Activated B cell treated with CpG ODN at 0.5 μM for 24 hours (primary cell): ENCODE measurements around the gene MPC1. TPM values are rescaled to one million over a fixed set of nuclear protein-coding genes. Genes with fewer than 3 reads are reported as not detected.
"Not testable (repeated sequence)": the region's sequence is repeated elsewhere in the genome, so short reads cannot be mapped to it uniquely, and the experiment has no call there.

Experiments used
- ATAC-seq: fragments of 200-7000 bp; cut with Tn5 transposase; one replicate; pipeline ENCODE4 v1.10.0; 2021; ENCODE audit warnings: low read depth, mild to moderate bottlenecking, moderate library complexity
- CTCF ChIA-PET: fragments of 350-600 bp; sonication (Branson Sonifier 250); formaldehyde crosslinking; loops from one replicate; lab custom pipeline; 2021; ENCODE audit warnings: antibody characterized with exemption; lab: Charles Lee
- POLR2A ChIA-PET: fragments of 350-600 bp; sonication (Branson Sonifier 250); formaldehyde crosslinking; loops from one replicate; lab custom pipeline; 2021; ENCODE audit warnings: antibody characterized with exemption; lab: Charles Lee
- DNase-seq: peaks from one replicate; pipeline ENCODE4 v3.0.0; 2022
- H3K27ac Mint-ChIP-seq: one replicate; pipeline ENCODE4 v1.8.0; 2020; ENCODE audit warnings: mixed read lengths
- H3K27me3 Mint-ChIP-seq: one replicate; pipeline ENCODE4 v1.8.0; 2021; ENCODE audit warnings: mixed read lengths
- H3K36me3 Mint-ChIP-seq: one replicate; pipeline ENCODE4 v1.8.0; 2021; ENCODE audit warnings: low read depth, mixed read lengths
- H3K4me1 Mint-ChIP-seq: one replicate; pipeline ENCODE4 v1.8.0; 2021; ENCODE audit warnings: mixed read lengths
- H3K4me3 Mint-ChIP-seq: one replicate; pipeline ENCODE4 v1.8.0; 2020; ENCODE audit warnings: mild to moderate bottlenecking, mixed read lengths
- H3K9me3 Mint-ChIP-seq: one replicate; pipeline ENCODE4 v1.8.0; 2020; ENCODE audit warnings: mixed read lengths
- CTCF ChIP-seq: fragments of 200-600 bp; IDR thresholded peaks from one replicate; pipeline ENCODE4 v1.8.0; 2022; ENCODE audit warnings: antibody characterized with exemption, mild to moderate bottlenecking
- intact Hi-C: fragments of 100-400 bp; cut with micrococcal nuclease; formaldehyde crosslinking; loops from one replicate; pipeline ENCODE4 v1.15.1; 2024
- total RNA-seq: library from RNA; stranded (reverse); gene quantifications from 2 replicates; pipeline ENCODE4 v1.2.3, GENCODE V29; 2022

Gene MPC1
- total RNA-seq, 1 donor from 2014 or later = 17.3 TPM

GRCh38 chr6:166400649-166401250, 18.0 kb upstream of the MPC1 start:
- not testable (repeated sequence) for H3K9me3 Mint-ChIP-seq, H3K36me3 Mint-ChIP-seq, H3K4me1 Mint-ChIP-seq, H3K4me3 Mint-ChIP-seq, DNase-seq, H3K27ac Mint-ChIP-seq, H3K27me3 Mint-ChIP-seq
- ChIA-PET POLR2A (interaction anchor here (1.0 to 1.2 kb wide), 2 partner anchors 125 to 226 kb away, joined by 3 read pairs; no protein-coding TSS in a partner anchor), CTCF (interaction anchor here (0.7 to 9.6 kb wide), 24 partner anchors 8 to 516 kb away, joined by 3 to 131 read pairs (median 4); partner anchors contain the start of genes PRR18 and RPS6KA2)
- intact Hi-C loops = loop anchor here (1.0 to 2.0 kb wide), 6 partner anchors 17 to 515 kb away; no protein-coding TSS in a partner anchor
- peak; percentile 92 for ATAC-seq
- TF ChIP-seq CTCF = peak; percentile 35

GRCh38 chr6:166400181-166400580, 17.4 kb upstream of the MPC1 start:
- H3K27ac Mint-ChIP-seq = no peak overlapping the region

GRCh38 chr6:166398348-166398747, 15.6 kb upstream of the MPC1 start:
- intact Hi-C loops = no loop called here

More at GRCh38 chr6:166400181-166400580, 17.4 kb upstream of the MPC1 start:
- no peaks in the 10 kb centered on the region for H3K4me1 Mint-ChIP-seq
- ATAC-seq (no peak), DNase-seq (no peak)
- H3K36me3 Mint-ChIP-seq = no peaks in the 10 kb centered on the region
- POLR2A ChIA-PET = interaction anchor here (1.0 to 1.2 kb wide), 2 partner anchors 124 to 226 kb away, joined by 3 read pairs; no protein-coding TSS in a partner anchor
- CTCF ChIA-PET = interaction anchor here (0.7 to 9.6 kb wide), 24 partner anchors 8 to 516 kb away, joined by 3 to 131 read pairs (median 4); partner anchors contain the start of genes PRR18 and RPS6KA2
- no peak for TF ChIP-seq CTCF
- no peaks in the 10 kb centered on the region for H3K9me3 Mint-ChIP-seq
- peaks cover 9% of the 10 kb centered on the region for H3K27me3 Mint-ChIP-seq
- H3K4me3 Mint-ChIP-seq = no peak overlapping the region
- intact Hi-C loops = loop anchor here (1.0 to 2.0 kb wide), 4 partner anchors 87 to 515 kb away; no protein-coding TSS in a partner anchor

DNA sequence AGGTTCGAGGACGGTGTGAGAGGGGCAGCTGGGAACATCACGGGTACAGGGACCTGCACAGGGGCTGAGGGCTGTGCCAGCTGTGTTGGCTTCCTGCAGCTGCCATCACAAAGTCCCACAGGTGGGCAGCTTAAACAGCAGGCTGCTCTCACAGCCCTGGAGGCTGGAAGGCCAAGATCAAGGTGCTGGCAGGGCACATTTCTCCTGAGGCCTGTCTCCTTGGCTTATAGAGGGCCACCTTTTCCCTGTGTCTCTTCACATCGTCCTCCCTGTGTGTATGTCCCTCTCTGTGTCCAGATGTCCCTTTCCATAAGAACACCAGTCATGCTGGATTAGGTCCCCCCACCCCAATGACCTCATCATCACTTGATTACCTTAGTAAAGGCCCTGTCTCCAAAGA, 15.1 kb upstream of the MPC1 start:
- H3K27me3 Mint-ChIP-seq = peaks cover 14% of the 10 kb centered on the region
- H3K36me3 Mint-ChIP-seq = no peaks in the 10 kb centered on the region
- ChIA-PET POLR2A (no interaction called here), CTCF (interaction anchor here (1.5 to 9.6 kb wide), 4 partner anchors 17 to 121 kb away, joined by 3 to 131 read pairs (median 50); partner anchors contain the start of gene PRR18)
- no peak overlapping the region for H3K27ac Mint-ChIP-seq
- no peaks in the 10 kb centered on the region for H3K4me1 Mint-ChIP-seq
- intact Hi-C loops = no loop called here
- no peaks in the 10 kb centered on the region for H3K9me3 Mint-ChIP-seq
- H3K4me3 Mint-ChIP-seq = no peak overlapping the region
- DNase-seq = no peak
- ATAC-seq = no peak
- no peak for TF ChIP-seq CTCF

More at GRCh38 chr6:166398348-166398747, 15.6 kb upstream of the MPC1 start:
- Mint-ChIP-seq H3K4me1 (no peaks in the 10 kb centered on the region), H3K4me3 (no peak overlapping the region), H3K27ac (no peak overlapping the region), H3K36me3 (no peaks in the 10 kb centered on the region), H3K9me3 (no peaks in the 10 kb centered on the region), H3K27me3 (peaks cover 15% of the 10 kb centered on the region)
- ATAC-seq = no peak
- POLR2A ChIA-PET = no interaction called here
- CTCF ChIA-PET = interaction anchor here (1.5 to 9.6 kb wide), 5 partner anchors 18 to 122 kb away, joined by 3 to 131 read pairs (median 41); partner anchors contain the start of gene PRR18
- TF ChIP-seq CTCF = no peak
- DNase-seq = no peak

GRCh38 chr6:166395778-166396177, 13.0 kb upstream of the MPC1 start:
- Mint-ChIP-seq H3K9me3 (no peaks in the 10 kb centered on the region), H3K36me3 (no peaks in the 10 kb centered on the region), H3K4me3 (no peak overlapping the region), H3K4me1 (no peaks in the 10 kb centered on the region), H3K27me3 (peaks cover 19% of the 10 kb centered on the region), H3K27ac (no peak overlapping the region)
- ATAC-seq (no peak), DNase-seq (no peak)
- TF ChIP-seq CTCF = no peak
- CTCF ChIA-PET = no interaction called here
- POLR2A ChIA-PET = no interaction called here
- intact Hi-C loops = no loop called here
